Tibial artery (tissue), 4 donors: ENCODE measurements around the gene MLPH.
A peak's percentile ranks its signal among the peaks of the same experiment; 100 is the strongest.

Experiments used
- DNase-seq, 2 donors: peaks; one replicate each; pipeline ENCODE4 v3.0.0-alpha.2; 2019
- H3K27ac ChIP-seq, 2 donors: fragments of 200-600 bp; sonication (generic) in 1 of 2; 1 replicate in 1 of 2; 2 replicates in 1 of 2; pipeline ENCODE4 v1.5.1; 2018 to 2019; ENCODE audit warnings: mild to moderate bottlenecking in 1 of 2
- H3K27me3 ChIP-seq, 2 donors: fragments of 200-600 bp; sonication (generic) in 1 of 2; one replicate each; pipeline versions ENCODE4 v1.5.1 to v1.6.0; 2016 to 2019
- H3K36me3 ChIP-seq, 3 donors: fragments of 200-600 bp; sonication (generic) in 2 of 3; one replicate each; pipeline ENCODE4 v1.5.1; 2016 to 2019; ENCODE audit warnings: mild to moderate bottlenecking in 2 of 3
- H3K4me1 ChIP-seq, 4 donors: fragments of 200-600 bp; sonication (generic) in 2 of 4; 1 replicate in 3 of 4; 2 replicates in 1 of 4; pipeline ENCODE4 v1.5.1; 2016 to 2019
- H3K4me3 ChIP-seq, 2 donors: fragments of 200-600 bp; sonication (generic) in 1 of 2; 1 replicate in 1 of 2; 2 replicates in 1 of 2; pipeline ENCODE4 v1.5.1; 2018 to 2019; ENCODE audit warnings: mild to moderate bottlenecking in 2 of 2
- H3K9me3 ChIP-seq, 3 donors: fragments of 200-600 bp; sonication (generic) in 1 of 3; one replicate each; pipeline ENCODE4 v1.5.1; 2016 to 2019
- intact Hi-C: fragments of 100-400 bp; cut with DNase I; formaldehyde crosslinking; loops from one replicate; pipeline ENCODE4 v1.15.0; 2023; ENCODE audit warnings: low total_unique reads
- TF ChIP-seq, protein P1 (sequence below), 2 experiments: fragments of 200-600 bp in 1 of 2; fragments of 450-650 bp in 1 of 2; IDR thresholded peaks; one replicate each; pipeline ENCODE4 v1.5.1; 2017 to 2019; ENCODE audit warnings: antibody characterized with exemption in 2 of 2, mild to moderate bottlenecking in 1 of 2, moderate library complexity in 1 of 2

Gene MLPH

DNA sequence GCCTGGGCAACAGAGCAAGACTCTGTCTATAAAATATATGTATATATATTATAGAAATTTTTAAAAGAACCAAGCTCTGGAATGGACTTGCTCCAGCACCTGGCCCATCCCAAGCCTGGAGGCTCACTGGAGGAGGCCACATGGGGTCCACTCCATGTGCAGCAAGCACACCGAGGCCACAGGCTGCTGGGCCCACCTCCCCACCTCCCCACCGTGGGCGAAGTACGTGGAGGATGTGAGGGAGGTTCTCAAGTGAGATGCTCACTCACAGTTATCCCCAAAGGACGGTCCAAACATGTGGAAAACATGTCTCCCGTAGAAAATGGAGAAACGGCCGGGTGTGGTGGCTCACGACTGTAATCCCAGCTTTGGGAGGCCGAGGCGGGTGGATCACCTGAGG lies 117.3 kb downstream of the MLPH start:
- Histone ChIP-seq H3K27me3 (no peaks in the 10 kb centered on the region), H3K27ac (peak overlapping the region; percentile 28 to 36), H3K4me1 (peaks cover 0 to 27% (median 13%) of the 10 kb centered on the region in 4 donors), H3K4me3 (no peak overlapping the region), H3K9me3 (no peaks in the 10 kb centered on the region), H3K36me3 (no peaks in the 10 kb centered on the region)
- intact Hi-C loops: loop anchor here (5.0 kb wide), 1 partner anchor 138 kb away; no protein-coding TSS in a partner anchor
- TF ChIP-seq, protein P1, sequence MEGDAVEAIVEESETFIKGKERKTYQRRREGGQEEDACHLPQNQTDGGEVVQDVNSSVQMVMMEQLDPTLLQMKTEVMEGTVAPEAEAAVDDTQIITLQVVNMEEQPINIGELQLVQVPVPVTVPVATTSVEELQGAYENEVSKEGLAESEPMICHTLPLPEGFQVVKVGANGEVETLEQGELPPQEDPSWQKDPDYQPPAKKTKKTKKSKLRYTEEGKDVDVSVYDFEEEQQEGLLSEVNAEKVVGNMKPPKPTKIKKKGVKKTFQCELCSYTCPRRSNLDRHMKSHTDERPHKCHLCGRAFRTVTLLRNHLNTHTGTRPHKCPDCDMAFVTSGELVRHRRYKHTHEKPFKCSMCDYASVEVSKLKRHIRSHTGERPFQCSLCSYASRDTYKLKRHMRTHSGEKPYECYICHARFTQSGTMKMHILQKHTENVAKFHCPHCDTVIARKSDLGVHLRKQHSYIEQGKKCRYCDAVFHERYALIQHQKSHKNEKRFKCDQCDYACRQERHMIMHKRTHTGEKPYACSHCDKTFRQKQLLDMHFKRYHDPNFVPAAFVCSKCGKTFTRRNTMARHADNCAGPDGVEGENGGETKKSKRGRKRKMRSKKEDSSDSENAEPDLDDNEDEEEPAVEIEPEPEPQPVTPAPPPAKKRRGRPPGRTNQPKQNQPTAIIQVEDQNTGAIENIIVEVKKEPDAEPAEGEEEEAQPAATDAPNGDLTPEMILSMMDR (IDR thresholded peaks at IDR 0.05): no peak
- no peak for DNase-seq
